GM21515 (cell line): Measurements from ENCODE around the gene TOM1.
A peak's percentile ranks its signal among the peaks of the same experiment; 100 is the strongest.

ENCODE experiments used
- ATAC-seq: cut with Tn5 transposase; IDR thresholded peaks from one replicate; pipeline ENCODE4 v1.9.1; 2021; ENCODE audit not compliant: unreplicated experiment

The TOM1 gene

GRCh38 chr22:35299673-35300499 lies at the start of gene TOM1:
Gene TOM1, plus strand, starts transcription at chr22:35299894. Its CDS starts 35 bp downstream, at chr22:35299929.
- ATAC-seq = peak; percentile 93

- no peak for ATAC-seq
Measured at GRCh38 chr22:35250156-35250555, 49.5 kb upstream of the TOM1 start.

GRCh38 chr22:35253946-35254345 lies 45.7 kb upstream of the TOM1 start:
- ATAC-seq = no peak

- no peak for ATAC-seq
Measured at GRCh38 chr22:35257002-35257320, 42.7 kb upstream of the TOM1 start.

- peak; percentile 89 for ATAC-seq
Measured at GRCh38 chr22:35257321-35258190, 42.1 kb upstream of the TOM1 start, which contains the start of gene HMGXB4. Gene HMGXB4, plus strand, starts transcription at chr22:35257493. Its CDS starts 4,898 bp downstream, at chr22:35262391.

- no peak for ATAC-seq
Measured at GRCh38 chr22:35258191-35258988, 41.3 kb upstream of the TOM1 start.

GRCh38 chr22:35264986-35265385 lies 34.7 kb upstream of the TOM1 start:
- ATAC-seq = no peak

GRCh38 chr22:35266277-35266676 lies 33.4 kb upstream of the TOM1 start:
- no peak for ATAC-seq

GRCh38 chr22:35269630-35270029 lies 30.1 kb upstream of the TOM1 start:
- ATAC-seq = no peak

GRCh38 chr22:35274154-35274871 lies 25.4 kb upstream of the TOM1 start:
- no peak for ATAC-seq

GRCh38 chr22:35275580-35275979 lies 24.1 kb upstream of the TOM1 start:
- no peak for ATAC-seq

- ATAC-seq = no peak
Measured at GRCh38 chr22:35276019-35276418, 23.7 kb upstream of the TOM1 start.

GRCh38 chr22:35288116-35288515 lies 11.6 kb upstream of the TOM1 start:
- no peak for ATAC-seq

GRCh38 chr22:35292786-35293185 lies 6.9 kb upstream of the TOM1 start:
- no peak for ATAC-seq

GRCh38 chr22:35296051-35296450 lies 3.6 kb upstream of the TOM1 start:
- ATAC-seq = no peak

- ATAC-seq = peak; percentile 2
Measured at GRCh38 chr22:35299217-35299672, 449 bp upstream of the TOM1 start.

GRCh38 chr22:35301372-35301874 lies 1.7 kb downstream of the TOM1 start:
- no peak for ATAC-seq

- ATAC-seq = no peak
Measured at GRCh38 chr22:35303029-35303624, 3.4 kb downstream of the TOM1 start.

- no peak for ATAC-seq
Measured at GRCh38 chr22:35305525-35306070, 5.9 kb downstream of the TOM1 start.
